Esophagus (tissue), 2 donors: ENCODE measurements around the gene TGFBR2. TPM values are rescaled to one million over a fixed set of nuclear protein-coding genes. Genes with fewer than 3 reads are reported as not detected.

ENCODE experiments used
- H3K27ac ChIP-seq, 2 donors: one replicate each; pipeline ENCODE4 v1.5.1; 2013; ENCODE audit warnings: low read depth in 2 of 2, mild to moderate bottlenecking in 2 of 2, inconsistent platforms in 1 of 2, low read length in 1 of 2, moderate library complexity in 1 of 2
- H3K27me3 ChIP-seq, 2 donors: one replicate each; pipeline ENCODE4 v1.6.1; 2013; ENCODE audit warnings: low read length in 2 of 2, control low read depth in 1 of 2, mild to moderate bottlenecking in 1 of 2; ENCODE audit not compliant: insufficient read depth in 2 of 2, control insufficient read depth in 1 of 2
- H3K36me3 ChIP-seq, 2 donors: one replicate each; pipeline ENCODE4 v1.6.1; 2013; ENCODE audit warnings: low read length in 1 of 2; ENCODE audit not compliant: control insufficient read depth in 2 of 2, insufficient read depth in 2 of 2
- H3K4me1 ChIP-seq, 2 donors: one replicate each; pipeline ENCODE4 v1.6.1; 2013; ENCODE audit warnings: low read length in 1 of 2; ENCODE audit not compliant: control insufficient read depth in 2 of 2, insufficient read depth in 2 of 2
- H3K4me3 ChIP-seq, 2 donors: one replicate each; pipeline ENCODE4 v1.5.1; 2013; ENCODE audit warnings: low read length in 2 of 2, mild to moderate bottlenecking in 2 of 2, low read depth in 1 of 2, moderate library complexity in 1 of 2
- H3K9me3 ChIP-seq, 2 donors: one replicate each; pipeline ENCODE4 v1.6.1; 2013; ENCODE audit warnings: mild to moderate bottlenecking in 2 of 2, low read depth in 1 of 2, low read length in 1 of 2, moderate library complexity in 1 of 2; ENCODE audit not compliant: control insufficient read depth in 2 of 2, insufficient read depth in 1 of 2
- WGBS, 2 donors: extraction: QIAGEN DNeasy Blood & Tissue Kit; methylation state at CpG; one replicate each; pipeline ENCODE4 v1.1.7; 2013; 5-methylcytosine and 5-hydroxymethylcytosine counted together
- polyA plus RNA-seq, 2 donors: library from polyadenylated mRNA; stranded (reverse); fragments of 200-250 nt; gene quantifications; one replicate each; pipeline ENCODE4 v1.2.3, GENCODE V29; 2013
- donor health status: healthy with polysubstance abuse.
- donor health status: Bipolar disorder and iron deficiency.

The TGFBR2 gene
- polyA plus RNA-seq, 2 donors, result 3.0 to 13.7 TPM

- Histone ChIP-seq H3K4me1 (no peaks in the 10 kb centered on the region), H3K4me3 (no peak overlapping the region), H3K9me3 (peaks cover 0 to 3% of the 10 kb centered on the region in 2 donors), H3K27ac (no peak overlapping the region), H3K36me3 (no peaks in the 10 kb centered on the region), H3K27me3 (no peaks in the 10 kb centered on the region)
Observed at GRCh38 chr3:30702038-30702827, 95.8 kb downstream of the TGFBR2 start.

GRCh38 chr3:30702828-30703397 lies 96.5 kb downstream of the TGFBR2 start:
- H3K4me1 ChIP-seq, result no peaks in the 10 kb centered on the region
- H3K9me3 ChIP-seq, result peaks cover 0 to 3% of the 10 kb centered on the region in 2 donors
- H3K36me3 ChIP-seq, result no peaks in the 10 kb centered on the region
- H3K27ac ChIP-seq, result no peak overlapping the region
- no peak overlapping the region for H3K4me3 ChIP-seq
- no peaks in the 10 kb centered on the region for H3K27me3 ChIP-seq
- WGBS, 2 donors, result 80 to 92% methylated on average over 2 of the region's 2 CpGs

- Histone ChIP-seq H3K9me3 (peaks cover 0 to 3% of the 10 kb centered on the region in 2 donors), H3K27ac (no peak overlapping the region), H3K4me1 (no peaks in the 10 kb centered on the region), H3K27me3 (no peaks in the 10 kb centered on the region), H3K36me3 (no peaks in the 10 kb centered on the region), H3K4me3 (no peak overlapping the region)
- 85 to 86% methylated on average over 9 of the region's 9 CpGs for WGBS, 2 donors
Observed at GRCh38 chr3:30704931-30705890, 98.8 kb downstream of the TGFBR2 start.

- WGBS, 2 donors, result 94 to 96% methylated on average over 4 of the region's 4 CpGs
- H3K4me3 ChIP-seq, result no peak overlapping the region
- no peaks in the 10 kb centered on the region for H3K36me3 ChIP-seq
- H3K27me3 ChIP-seq, result no peaks in the 10 kb centered on the region
- H3K4me1 ChIP-seq, result no peaks in the 10 kb centered on the region
- H3K27ac ChIP-seq, result no peak overlapping the region
- peaks cover 0 to 3% of the 10 kb centered on the region in 2 donors for H3K9me3 ChIP-seq
Observed at GRCh38 chr3:30707825-30708224, 101.4 kb downstream of the TGFBR2 start.

GRCh38 chr3:30708472-30708871 lies 102.1 kb downstream of the TGFBR2 start:
- no peaks in the 10 kb centered on the region for H3K9me3 ChIP-seq
- no peaks in the 10 kb centered on the region for H3K27me3 ChIP-seq
- no peaks in the 10 kb centered on the region for H3K36me3 ChIP-seq
- H3K4me3 ChIP-seq, result no peak overlapping the region
- H3K4me1 ChIP-seq, result no peaks in the 10 kb centered on the region
- H3K27ac ChIP-seq, result no peak overlapping the region

GRCh38 chr3:30710017-30710416 lies 103.6 kb downstream of the TGFBR2 start:
- Histone ChIP-seq H3K4me3 (no peak overlapping the region), H3K27ac (no peak overlapping the region), H3K27me3 (no peaks in the 10 kb centered on the region), H3K9me3 (no peaks in the 10 kb centered on the region), H3K4me1 (no peaks in the 10 kb centered on the region), H3K36me3 (no peaks in the 10 kb centered on the region)
- WGBS, 2 donors, result 83 to 84% methylated on average over 7 of the region's 7 CpGs

- H3K4me3 ChIP-seq, result no peak overlapping the region
- no peaks in the 10 kb centered on the region for H3K27me3 ChIP-seq
- H3K36me3 ChIP-seq, result no peaks in the 10 kb centered on the region
- H3K9me3 ChIP-seq, result no peaks in the 10 kb centered on the region
- no peak overlapping the region for H3K27ac ChIP-seq
- H3K4me1 ChIP-seq, result no peaks in the 10 kb centered on the region
Observed at GRCh38 chr3:30711151-30711550, 104.8 kb downstream of the TGFBR2 start.

GRCh38 chr3:30711867-30712266 lies 105.5 kb downstream of the TGFBR2 start:
- Histone ChIP-seq H3K27me3 (no peaks in the 10 kb centered on the region), H3K27ac (no peak overlapping the region), H3K36me3 (no peaks in the 10 kb centered on the region), H3K9me3 (no peaks in the 10 kb centered on the region), H3K4me3 (no peak overlapping the region), H3K4me1 (no peaks in the 10 kb centered on the region)
- 89 to 93% methylated on average over 2 of the region's 2 CpGs for WGBS, 2 donors

- no peak overlapping the region for H3K27ac ChIP-seq
- H3K4me1 ChIP-seq, result no peaks in the 10 kb centered on the region
- no peaks in the 10 kb centered on the region for H3K36me3 ChIP-seq
- WGBS, 2 donors, result 66 to 74% methylated on average over 4 of the region's 4 CpGs
- H3K4me3 ChIP-seq, result no peak overlapping the region
- no peaks in the 10 kb centered on the region for H3K27me3 ChIP-seq
- H3K9me3 ChIP-seq, result no peaks in the 10 kb centered on the region
Observed at GRCh38 chr3:30712991-30713390, 106.6 kb downstream of the TGFBR2 start.
